ENCODE data around the gene MAK. TPM values are rescaled to one million over a fixed set of nuclear protein-coding genes. Genes with fewer than 3 reads are reported as not detected.

Gene MAK
- total and polyA plus RNA-seq, 2 of the 13 experiments (the other 11 are each of a cell fraction or from before 2014, with no cell fraction given) = 0.04 TPM; not detected in 1

DNA sequence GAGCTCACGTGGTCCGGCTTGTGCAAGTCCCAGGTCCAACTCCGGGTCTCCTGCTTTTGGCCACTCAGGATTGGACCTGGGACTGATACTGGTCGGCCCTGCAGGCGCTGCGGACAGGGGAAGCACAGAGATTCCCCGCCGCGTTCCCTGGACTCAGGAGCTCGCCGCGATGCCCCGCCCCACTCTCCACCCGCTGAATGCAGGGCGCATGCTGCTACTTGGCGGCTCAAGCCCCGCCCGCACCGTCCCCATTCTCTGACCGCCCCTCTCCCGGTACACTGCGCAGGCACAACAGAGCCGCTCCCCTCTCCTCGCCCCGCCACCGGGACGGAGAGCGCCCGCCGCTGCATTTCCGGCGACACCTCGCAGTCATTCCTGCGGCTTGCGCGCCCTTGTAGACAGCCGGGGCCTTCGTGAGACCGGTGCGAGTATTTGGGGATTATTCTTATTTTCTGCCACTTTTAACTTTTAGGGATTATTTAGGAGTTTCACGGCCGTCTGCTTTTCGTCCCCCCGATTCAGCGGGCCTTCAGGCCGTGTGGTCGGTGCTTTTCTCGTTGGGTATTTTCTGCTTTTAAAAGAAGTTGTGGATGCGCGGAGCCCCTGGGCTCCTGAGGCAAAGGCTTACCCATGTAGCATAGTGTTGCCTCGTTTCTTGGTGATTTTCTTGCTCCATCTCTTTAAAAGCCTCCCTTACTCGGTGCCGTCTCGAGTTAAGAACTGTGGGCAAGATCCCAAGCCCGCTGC lies 115.3 kb downstream of the MAK start, which contains the start of gene TMEM14C (continued):
- TF ChIP-seq ZBTB7B (CRISPR knock-in tag; IDR thresholded peaks at IDR 0.05) (peak; percentile 83), ZNF234 (CRISPR knock-in tag; conservative IDR thresholded peaks at IDR 0.05) (no peak), ZNF776 (CRISPR knock-in tag; IDR thresholded peaks at IDR 0.05) (no peak; the same call in 1 of the 2 replicates), ZNF547 (CRISPR knock-in tag; IDR thresholded peaks at IDR 0.05) (peak; percentile 89), PTBP1 (IDR thresholded peaks at IDR 0.05; ENCODE audit: low read depth, low read length, poor library complexity, severe bottlenecking) (peak; percentile 53), ZKSCAN5 (CRISPR knock-in tag; IDR thresholded peaks at IDR 0.05) (0 out of 2 replicates have a peak, but pooled peaks have one; percentile 57), ZNF781 (CRISPR knock-in tag; IDR thresholded peaks at IDR 0.05; ENCODE audit: borderline replicate concordance, not compliant biosample characterization) (peak; percentile 90), ZEB1 (IDR thresholded peaks at IDR 0.05; ENCODE audit: insufficient replicate concordance, low read depth) (peak; percentile 31), SMARCE1 (IDR thresholded peaks at IDR 0.05; ENCODE audit: borderline replicate concordance) (no peak), PRDM10 (CRISPR knock-in tag; IDR thresholded peaks at IDR 0.05; ENCODE audit: low read depth) (peak; percentile 82), BRD4 (CRISPR knock-in tag; IDR thresholded peaks at IDR 0.05) (peak; percentile 61; the same call in 1 of the 2 replicates), ZSCAN29 (CRISPR knock-in tag; conservative IDR thresholded peaks at IDR 0.05) (peak; percentile 99), ARNT2 (CRISPR knock-in tag; IDR thresholded peaks at IDR 0.05; ENCODE audit: low read depth) (peak; percentile 97), ZNF75D (CRISPR knock-in tag; IDR thresholded peaks at IDR 0.05; ENCODE audit: borderline replicate concordance) (no peak), ZNF788 (CRISPR knock-in tag; IDR thresholded peaks at IDR 0.05; ENCODE audit: borderline replicate concordance) (peak; percentile 98), GABPA (IDR thresholded peaks at IDR 0.05; ENCODE audit: low read depth, low read length) (peak; percentile 59), GABPA (CRISPR knock-in tag; IDR thresholded peaks at IDR 0.05; ENCODE audit: low read depth) (peak; percentile 88), SOX13 (IDR thresholded peaks at IDR 0.05) (no peak), SOX13 (CRISPR knock-in tag; conservative IDR thresholded peaks at IDR 0.05 in 1 of 2, IDR thresholded peaks at IDR 0.05 in 1 of 2) (peak in 1 of 2 experiments; percentile 71; a peak in 2 of 4 replicates)
- TF ChIP-seq, protein P1, sequence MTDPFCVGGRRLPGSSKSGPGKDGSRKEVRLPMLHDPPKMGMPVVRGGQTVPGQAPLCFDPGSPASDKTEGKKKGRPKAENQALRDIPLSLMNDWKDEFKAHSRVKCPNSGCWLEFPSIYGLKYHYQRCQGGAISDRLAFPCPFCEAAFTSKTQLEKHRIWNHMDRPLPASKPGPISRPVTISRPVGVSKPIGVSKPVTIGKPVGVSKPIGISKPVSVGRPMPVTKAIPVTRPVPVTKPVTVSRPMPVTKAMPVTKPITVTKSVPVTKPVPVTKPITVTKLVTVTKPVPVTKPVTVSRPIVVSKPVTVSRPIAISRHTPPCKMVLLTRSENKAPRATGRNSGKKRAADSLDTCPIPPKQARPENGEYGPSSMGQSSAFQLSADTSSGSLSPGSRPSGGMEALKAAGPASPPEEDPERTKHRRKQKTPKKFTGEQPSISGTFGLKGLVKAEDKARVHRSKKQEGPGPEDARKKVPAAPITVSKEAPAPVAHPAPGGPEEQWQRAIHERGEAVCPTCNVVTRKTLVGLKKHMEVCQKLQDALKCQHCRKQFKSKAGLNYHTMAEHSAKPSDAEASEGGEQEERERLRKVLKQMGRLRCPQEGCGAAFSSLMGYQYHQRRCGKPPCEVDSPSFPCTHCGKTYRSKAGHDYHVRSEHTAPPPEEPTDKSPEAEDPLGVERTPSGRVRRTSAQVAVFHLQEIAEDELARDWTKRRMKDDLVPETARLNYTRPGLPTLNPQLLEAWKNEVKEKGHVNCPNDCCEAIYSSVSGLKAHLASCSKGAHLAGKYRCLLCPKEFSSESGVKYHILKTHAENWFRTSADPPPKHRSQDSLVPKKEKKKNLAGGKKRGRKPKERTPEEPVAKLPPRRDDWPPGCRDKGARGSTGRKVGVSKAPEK (CRISPR knock-in tag; IDR thresholded peaks at IDR 0.05; ENCODE audit: borderline replicate concordance) = no peak
- TF ChIP-seq, protein P2, sequence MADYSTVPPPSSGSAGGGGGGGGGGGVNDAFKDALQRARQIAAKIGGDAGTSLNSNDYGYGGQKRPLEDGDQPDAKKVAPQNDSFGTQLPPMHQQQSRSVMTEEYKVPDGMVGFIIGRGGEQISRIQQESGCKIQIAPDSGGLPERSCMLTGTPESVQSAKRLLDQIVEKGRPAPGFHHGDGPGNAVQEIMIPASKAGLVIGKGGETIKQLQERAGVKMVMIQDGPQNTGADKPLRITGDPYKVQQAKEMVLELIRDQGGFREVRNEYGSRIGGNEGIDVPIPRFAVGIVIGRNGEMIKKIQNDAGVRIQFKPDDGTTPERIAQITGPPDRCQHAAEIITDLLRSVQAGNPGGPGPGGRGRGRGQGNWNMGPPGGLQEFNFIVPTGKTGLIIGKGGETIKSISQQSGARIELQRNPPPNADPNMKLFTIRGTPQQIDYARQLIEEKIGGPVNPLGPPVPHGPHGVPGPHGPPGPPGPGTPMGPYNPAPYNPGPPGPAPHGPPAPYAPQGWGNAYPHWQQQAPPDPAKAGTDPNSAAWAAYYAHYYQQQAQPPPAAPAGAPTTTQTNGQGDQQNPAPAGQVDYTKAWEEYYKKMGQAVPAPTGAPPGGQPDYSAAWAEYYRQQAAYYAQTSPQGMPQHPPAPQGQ (CRISPR knock-in tag; IDR thresholded peaks at IDR 0.05; ENCODE audit: borderline replicate concordance) = peak; percentile 87; the same call in 1 of the 2 replicates
